Mesothelial cell of epicardium (in vitro differentiated cells): ENCODE measurements around the gene RGS21. TPM values are rescaled to one million over a fixed set of nuclear protein-coding genes. Genes with fewer than 3 reads are reported as not detected.

Experiments used
- DNase-seq, 2 experiments: peaks; one replicate each; pipeline ENCODE4 v3.0.0; 2021; ENCODE audit warnings: low spot score in 2 of 2; ENCODE audit not compliant: unreplicated experiment in 2 of 2
- H3K27ac Mint-ChIP-seq: 2 replicates; pipeline ENCODE4 v1.8.0; 2021; ENCODE audit warnings: mixed read lengths
- H3K27me3 Mint-ChIP-seq: 2 replicates; pipeline ENCODE4 v1.8.0; 2021; ENCODE audit warnings: low read depth, mixed read lengths
- H3K36me3 Mint-ChIP-seq: 2 replicates; pipeline ENCODE4 v1.8.0; 2021; ENCODE audit warnings: mixed read lengths
- H3K4me1 Mint-ChIP-seq: 2 replicates; pipeline ENCODE4 v1.8.0; 2021; ENCODE audit warnings: mixed read lengths
- H3K4me3 Mint-ChIP-seq: 2 replicates; pipeline ENCODE4 v1.8.0; 2021; ENCODE audit warnings: mild to moderate bottlenecking, moderate library complexity, mixed read lengths
- H3K9me3 Mint-ChIP-seq: 2 replicates; pipeline ENCODE4 v1.8.0; 2021; ENCODE audit warnings: mixed read lengths
- total RNA-seq: library from RNA; stranded (reverse); gene quantifications from 3 replicates; pipeline ENCODE4 v1.2.1, GENCODE V29; 2021
- TF ChIP-seq, protein P1 (sequence below): fragments of 200-600 bp; sonication (generic); IDR thresholded peaks from one replicate; pipeline ENCODE4 v1.5.0; 2021; ENCODE audit warnings: antibody characterized with exemption; ENCODE audit not compliant: unreplicated experiment

Gene RGS21
- total RNA-seq, 1 donor from 2014 or later: not detected

DNA sequence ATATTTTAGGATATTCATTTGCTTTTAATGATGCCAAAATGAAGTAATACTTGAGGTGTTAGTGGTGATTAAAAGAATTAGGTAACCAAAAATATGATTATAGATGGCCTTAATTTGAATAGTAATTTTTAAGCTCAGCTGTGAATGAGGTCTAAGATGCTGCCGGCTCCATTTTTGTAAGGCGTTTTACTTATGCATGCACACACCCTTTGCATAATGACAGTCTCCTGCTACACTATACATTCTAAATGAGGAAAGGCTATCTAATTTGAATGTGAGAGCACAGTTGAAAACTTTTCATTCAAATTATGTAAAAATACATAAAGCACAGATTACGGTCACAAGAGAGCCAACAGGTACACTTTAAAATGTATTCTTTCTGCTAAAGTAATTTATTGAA, 41.6 kb downstream of the RGS21 start:
- Mint-ChIP-seq H3K4me1 (no peaks in the 10 kb centered on the region), H3K36me3 (no peaks in the 10 kb centered on the region), H3K27me3 (peaks cover 23% of the 10 kb centered on the region), H3K27ac (no peak overlapping the region), H3K4me3 (no peak overlapping the region), H3K9me3 (no peaks in the 10 kb centered on the region)
- TF ChIP-seq, protein P1, sequence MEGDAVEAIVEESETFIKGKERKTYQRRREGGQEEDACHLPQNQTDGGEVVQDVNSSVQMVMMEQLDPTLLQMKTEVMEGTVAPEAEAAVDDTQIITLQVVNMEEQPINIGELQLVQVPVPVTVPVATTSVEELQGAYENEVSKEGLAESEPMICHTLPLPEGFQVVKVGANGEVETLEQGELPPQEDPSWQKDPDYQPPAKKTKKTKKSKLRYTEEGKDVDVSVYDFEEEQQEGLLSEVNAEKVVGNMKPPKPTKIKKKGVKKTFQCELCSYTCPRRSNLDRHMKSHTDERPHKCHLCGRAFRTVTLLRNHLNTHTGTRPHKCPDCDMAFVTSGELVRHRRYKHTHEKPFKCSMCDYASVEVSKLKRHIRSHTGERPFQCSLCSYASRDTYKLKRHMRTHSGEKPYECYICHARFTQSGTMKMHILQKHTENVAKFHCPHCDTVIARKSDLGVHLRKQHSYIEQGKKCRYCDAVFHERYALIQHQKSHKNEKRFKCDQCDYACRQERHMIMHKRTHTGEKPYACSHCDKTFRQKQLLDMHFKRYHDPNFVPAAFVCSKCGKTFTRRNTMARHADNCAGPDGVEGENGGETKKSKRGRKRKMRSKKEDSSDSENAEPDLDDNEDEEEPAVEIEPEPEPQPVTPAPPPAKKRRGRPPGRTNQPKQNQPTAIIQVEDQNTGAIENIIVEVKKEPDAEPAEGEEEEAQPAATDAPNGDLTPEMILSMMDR: no peak
- DNase-seq: no peak

GRCh38 chr1:192358822-192359221, 42.0 kb downstream of the RGS21 start:
- DNase-seq: no peak
- H3K4me3 Mint-ChIP-seq: no peak overlapping the region
- H3K27ac Mint-ChIP-seq: no peak overlapping the region
- no peaks in the 10 kb centered on the region for H3K9me3 Mint-ChIP-seq
- no peaks in the 10 kb centered on the region for H3K36me3 Mint-ChIP-seq
- H3K4me1 Mint-ChIP-seq: no peaks in the 10 kb centered on the region
- TF ChIP-seq, protein P1: no peak
- H3K27me3 Mint-ChIP-seq: peaks cover 23% of the 10 kb centered on the region

DNA sequence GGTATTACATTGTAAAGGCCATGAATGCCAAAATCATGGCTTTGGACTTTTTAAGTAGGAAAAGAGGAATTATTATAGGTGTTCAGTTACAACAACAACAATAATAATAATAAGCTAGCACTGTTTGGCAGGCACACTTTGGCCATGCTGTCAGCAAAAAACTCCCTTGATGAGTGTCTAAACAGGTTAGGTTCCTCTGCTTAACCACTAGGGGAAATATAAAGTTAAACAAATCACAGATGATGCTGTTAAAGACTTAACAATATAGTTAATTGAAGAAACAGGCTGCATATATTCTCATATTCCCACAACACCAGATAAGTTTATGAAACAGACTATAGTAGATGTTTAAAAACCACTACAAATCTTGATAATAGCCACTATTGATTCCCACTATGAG, 46.4 kb downstream of the RGS21 start:
- H3K27me3 Mint-ChIP-seq: peaks cover 8% of the 10 kb centered on the region
- TF ChIP-seq, protein P1: no peak
- no peaks in the 10 kb centered on the region for H3K9me3 Mint-ChIP-seq
- H3K27ac Mint-ChIP-seq: no peak overlapping the region
- H3K36me3 Mint-ChIP-seq: no peaks in the 10 kb centered on the region
- no peak for DNase-seq
- H3K4me3 Mint-ChIP-seq: no peak overlapping the region
- H3K4me1 Mint-ChIP-seq: no peaks in the 10 kb centered on the region

- Mint-ChIP-seq H3K27me3 (no peaks in the 10 kb centered on the region), H3K4me3 (no peak overlapping the region), H3K36me3 (no peaks in the 10 kb centered on the region), H3K27ac (no peak overlapping the region), H3K9me3 (no peaks in the 10 kb centered on the region), H3K4me1 (no peaks in the 10 kb centered on the region)
- TF ChIP-seq, protein P1: no peak
- DNase-seq: no peak
These were observed 50.6 kb downstream of the RGS21 start for GRCh38 chr1:192367436-192367835.

DNA sequence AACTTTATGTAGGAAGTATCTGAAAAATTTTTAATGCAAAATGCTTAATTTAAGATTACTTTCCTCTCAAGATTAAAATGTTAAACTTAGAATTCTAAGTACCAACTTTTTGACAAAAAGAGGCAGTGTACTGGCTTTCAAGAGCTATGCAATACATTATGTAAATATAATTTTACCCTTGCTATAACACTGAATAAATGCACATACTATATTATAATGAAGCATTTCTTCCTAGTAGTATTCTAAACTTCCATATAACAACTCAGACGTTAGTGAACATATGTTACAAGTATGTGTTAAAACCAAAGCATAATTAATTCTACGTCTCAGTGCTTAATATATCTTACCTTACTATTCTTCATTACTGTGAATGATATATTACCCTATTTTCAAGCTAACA, 58.5 kb downstream of the RGS21 start:
- no peak overlapping the region for H3K27ac Mint-ChIP-seq
- no peaks in the 10 kb centered on the region for H3K9me3 Mint-ChIP-seq
- H3K4me3 Mint-ChIP-seq: no peak overlapping the region
- TF ChIP-seq, protein P1: no peak
- no peaks in the 10 kb centered on the region for H3K36me3 Mint-ChIP-seq
- no peak for DNase-seq
- H3K27me3 Mint-ChIP-seq: no peaks in the 10 kb centered on the region
- no peaks in the 10 kb centered on the region for H3K4me1 Mint-ChIP-seq

- H3K4me1 Mint-ChIP-seq: no peaks in the 10 kb centered on the region
- no peak for DNase-seq
- TF ChIP-seq, protein P1: no peak
- H3K4me3 Mint-ChIP-seq: no peak overlapping the region
- H3K9me3 Mint-ChIP-seq: no peaks in the 10 kb centered on the region
- no peaks in the 10 kb centered on the region for H3K36me3 Mint-ChIP-seq
- H3K27me3 Mint-ChIP-seq: no peaks in the 10 kb centered on the region
- no peak overlapping the region for H3K27ac Mint-ChIP-seq
These were observed 59.6 kb downstream of the RGS21 start for GRCh38 chr1:192376374-192376773.
